HCT116 (cell line): Measurements from ENCODE around the gene GOLGA1. TPM values are rescaled to one million over a fixed set of nuclear protein-coding genes. Genes with fewer than 3 reads are reported as not detected.
A peak's percentile ranks its signal among the peaks of the same experiment; 100 is the strongest.

Experiments used
- ATAC-seq: fragments of 200-7000 bp; cut with Tn5 transposase; 2 replicates; pipeline ENCODE4 v1.9.1; 2020; ENCODE audit warnings: mild to moderate bottlenecking, moderate library complexity
- BruUV-seq: library from RNA; stranded (reverse); fragments of 400-500 nt; replicated peaks from 2 replicates; lab custom pipeline; 2021; lab: Mats Ljungman, UMichigan
- CTCF ChIA-PET: fragments of 300-600 bp; sonication (Branson Sonifier 250); formaldehyde crosslinking; loops from one replicate; lab custom pipeline; 2021; ENCODE audit warnings: antibody characterized with exemption; lab: Charles Lee
- POLR2A ChIA-PET: fragments of 300-600, 350-600 bp; sonication (Branson Sonifier 250); formaldehyde crosslinking; loops from one replicate; lab custom pipeline; 2021; ENCODE audit warnings: antibody characterized with exemption; lab: Charles Lee
- RAD21 ChIA-PET, 2 experiments: fragments of 300-600 bp; sonication (Branson Sonifier 250); formaldehyde crosslinking; loops; one replicate each; lab custom pipeline; 2023; ENCODE audit warnings: low total read pairs in 2 of 2; ENCODE audit not compliant: uncharacterized antibody in 2 of 2, unreplicated experiment in 2 of 2, low non-redundant PET in 1 of 2; lab: Charles Lee
- DNase-seq: peaks from one replicate; pipeline ENCODE4 v3.0.0-alpha.2; 2010; ENCODE audit warnings: low read depth, low spot score
- H2AFZ ChIP-seq: fragments of 200-600 bp; shearing (Covaris generic), sonication (generic); 2 replicates; pipeline ENCODE4 v1.6.1; 2017; ENCODE audit warnings: low read depth, mixed run types, mixed read lengths, antibody characterized with exemption, low read length; ENCODE audit not compliant: poor library complexity, severe bottlenecking
- H3K27ac ChIP-seq: 2 replicates; pipeline ENCODE4 v1.5.1; 2012; ENCODE audit warnings: low read depth, low read length
- H3K27me3 ChIP-seq: fragments of 200-600 bp; sonication (generic); 2 replicates; pipeline ENCODE4 v1.6.1; 2016; ENCODE audit warnings: mixed run types, low read length, mixed read lengths; ENCODE audit not compliant: insufficient read depth
- H3K36me3 ChIP-seq, 2 experiments: fragments of 200-500 bp in 1 of 2; fragments of 200-600 bp in 1 of 2; sonication (Bioruptor generic) in 1 of 2; sonication (generic) in 1 of 2; 2 replicates each; pipeline versions ENCODE4 v1.5.1 to v1.6.1; 2014 to 2016; ENCODE audit warnings: low read length in 2 of 2, inconsistent platforms in 1 of 2, mixed read lengths in 1 of 2, mixed run types in 1 of 2; ENCODE audit not compliant: insufficient read depth in 2 of 2, control insufficient read depth in 1 of 2
- H3K4me1 ChIP-seq, 2 experiments: fragments of 200-600 bp in 1 of 2; sonication (generic) in 1 of 2; 2 replicates each; pipeline versions ENCODE4 v1.5.1 to v1.6.1; 2012 to 2017; ENCODE audit warnings: low read length in 2 of 2, inconsistent platforms in 1 of 2, mild to moderate bottlenecking in 1 of 2, mixed read lengths in 1 of 2, mixed run types in 1 of 2, moderate library complexity in 1 of 2; ENCODE audit not compliant: insufficient read depth in 2 of 2, control insufficient read depth in 1 of 2
- H3K4me2 ChIP-seq: fragments of 200-600 bp; sonication (generic); 2 replicates; pipeline ENCODE4 v1.6.1; 2017; ENCODE audit warnings: mixed run types, low read length, mixed read lengths
- H3K4me3 ChIP-seq, 2 experiments: fragments of 200-600 bp in 1 of 2; sonication (generic) in 1 of 2; replicated peaks in 1 of 2; 2 replicates each; pipeline ENCODE4 v1.5.1; 2011 to 2016; ENCODE audit warnings: low read length in 2 of 2, control low read depth in 1 of 2, low read depth in 1 of 2, mild to moderate bottlenecking in 1 of 2, mixed read lengths in 1 of 2, mixed run types in 1 of 2
- H3K79me2 ChIP-seq: fragments of 200-600 bp; sonication (generic); 2 replicates; pipeline ENCODE4 v1.6.1; 2017; ENCODE audit warnings: mild to moderate bottlenecking, mixed run types, low read length, moderate library complexity, mixed read lengths; ENCODE audit not compliant: insufficient read depth
- H3K9ac ChIP-seq: fragments of 200-600 bp; sonication (generic); 2 replicates; pipeline ENCODE4 v1.6.1; 2016; ENCODE audit warnings: low read length, mixed read lengths
- H3K9me2 ChIP-seq: fragments of 200-600 bp; sonication (generic), shearing (Covaris generic); 2 replicates; pipeline ENCODE4 v1.6.1; 2017; ENCODE audit warnings: mixed run types, mild to moderate bottlenecking, moderate library complexity; ENCODE audit not compliant: insufficient read depth
- H3K9me3 ChIP-seq, 2 experiments: fragments of 200-500 bp in 1 of 2; fragments of 200-600 bp in 1 of 2; sonication (Bioruptor generic) in 1 of 2; sonication (generic) in 1 of 2; 2 replicates each; pipeline ENCODE4 v1.6.1; 2014 to 2017; ENCODE audit warnings: low read length in 2 of 2, mixed read lengths in 2 of 2, inconsistent platforms in 1 of 2, low read depth in 1 of 2, mild to moderate bottlenecking in 1 of 2, mixed run types in 1 of 2, moderate library complexity in 1 of 2; ENCODE audit not compliant: control insufficient read depth in 1 of 2, insufficient read depth in 1 of 2
- H4K20me1 ChIP-seq: fragments of 200-600 bp; sonication (generic), shearing (Covaris generic); 2 replicates; pipeline ENCODE4 v1.6.1; 2017; ENCODE audit warnings: mixed run types, mild to moderate bottlenecking, moderate library complexity; ENCODE audit not compliant: insufficient read depth
- CTCF ChIP-seq, 3 experiments: fragments of 200-600 bp in 1 of 3; sonication (generic) in 1 of 3; IDR thresholded peaks in 2 of 3; conservative IDR thresholded peaks in 1 of 3; 2 replicates each; pipeline ENCODE4 v1.5.1; 2012 to 2017; ENCODE audit warnings: low read depth in 2 of 3, low read length in 2 of 3, antibody characterized with exemption in 1 of 3, borderline replicate concordance in 1 of 3, control low read depth in 1 of 3, mild to moderate bottlenecking in 1 of 3, mixed read lengths in 1 of 3, mixed run types in 1 of 3, moderate library complexity in 1 of 3; ENCODE audit not compliant: insufficient read depth in 1 of 3
- ELF1 ChIP-seq: IDR thresholded peaks from 2 replicates; pipeline ENCODE4 v1.6.1; 2012; ENCODE audit warnings: low read depth, borderline replicate concordance
- POLR2AphosphoS5 ChIP-seq: IDR thresholded peaks from 2 replicates; pipeline ENCODE4 v1.6.1; 2011; ENCODE audit warnings: mild to moderate bottlenecking, low read depth, low read length, moderate library complexity
- RAD21 ChIP-seq: IDR thresholded peaks from 2 replicates; pipeline ENCODE4 v1.6.1; 2012; ENCODE audit warnings: low read depth, mild to moderate bottlenecking
- SRF ChIP-seq: IDR thresholded peaks from 2 replicates; pipeline ENCODE4 v1.6.1; 2012; ENCODE audit warnings: low read depth
- intact Hi-C: fragments of 100-400 bp; cut with micrococcal nuclease; formaldehyde crosslinking; loops from 2 replicates; pipeline ENCODE4 v1.10.0; 2022
- total RNA-seq: library from RNA; stranded (reverse); gene quantifications from one replicate; pipeline ENCODE4 v1.2.1, GENCODE V29; 2021; ENCODE audit not compliant: unreplicated experiment

The GOLGA1 gene
- total RNA-seq, 1 experiment from 2014 or later: 13.1 TPM

GRCh38 chr9:124859803-124860581 lies 80.9 kb downstream of the GOLGA1 start:
- peaks cover 33 to 46% of the 10 kb centered on the region in 2 experiments for H3K36me3 ChIP-seq
- no peaks in the 10 kb centered on the region for H3K9me2 ChIP-seq
- RAD21 ChIA-PET: no interaction called here
- H4K20me1 ChIP-seq: peaks cover 50% of the 10 kb centered on the region
- TF ChIP-seq ELF1: no peak
- TF ChIP-seq RAD21: no peak
- ATAC-seq (no peak), DNase-seq (no peak)
- intact Hi-C loops: loop anchor here (5.0 to 10.0 kb wide), 2 partner anchors 282 to 445 kb away; partner anchors contain the start of genes PSMB7 and SCAI
- peaks cover 19 to 57% of the 10 kb centered on the region in 2 experiments for H3K4me1 ChIP-seq
- POLR2A ChIA-PET: interaction anchor here (1.7 to 2.6 kb wide), 2 partner anchors 12 to 89 kb away, joined by 4 to 7 read pairs; partner anchors contain the start of gene NR6A1
- H3K27ac ChIP-seq: peak overlapping the region; percentile 96
- H3K9me3 ChIP-seq: no peaks in the 10 kb centered on the region
- CTCF ChIA-PET: interaction anchor here (11.7 kb wide), 1 partner anchor 86 kb away, joined by 601 read pairs; the partner anchor contains the start of genes NR6A1 and OLFML2A
- no peak overlapping the region for H2AFZ ChIP-seq
- peak overlapping the region; percentile 89 to 100 for H3K4me3 ChIP-seq
- no peaks in the 10 kb centered on the region for H3K27me3 ChIP-seq
- H3K4me2 ChIP-seq: peak overlapping the region; percentile 96
- peaks cover 43% of the 10 kb centered on the region for H3K79me2 ChIP-seq
- BruUV-seq: no TSS peak
- peak overlapping the region; percentile 92 for H3K9ac ChIP-seq

DNA sequence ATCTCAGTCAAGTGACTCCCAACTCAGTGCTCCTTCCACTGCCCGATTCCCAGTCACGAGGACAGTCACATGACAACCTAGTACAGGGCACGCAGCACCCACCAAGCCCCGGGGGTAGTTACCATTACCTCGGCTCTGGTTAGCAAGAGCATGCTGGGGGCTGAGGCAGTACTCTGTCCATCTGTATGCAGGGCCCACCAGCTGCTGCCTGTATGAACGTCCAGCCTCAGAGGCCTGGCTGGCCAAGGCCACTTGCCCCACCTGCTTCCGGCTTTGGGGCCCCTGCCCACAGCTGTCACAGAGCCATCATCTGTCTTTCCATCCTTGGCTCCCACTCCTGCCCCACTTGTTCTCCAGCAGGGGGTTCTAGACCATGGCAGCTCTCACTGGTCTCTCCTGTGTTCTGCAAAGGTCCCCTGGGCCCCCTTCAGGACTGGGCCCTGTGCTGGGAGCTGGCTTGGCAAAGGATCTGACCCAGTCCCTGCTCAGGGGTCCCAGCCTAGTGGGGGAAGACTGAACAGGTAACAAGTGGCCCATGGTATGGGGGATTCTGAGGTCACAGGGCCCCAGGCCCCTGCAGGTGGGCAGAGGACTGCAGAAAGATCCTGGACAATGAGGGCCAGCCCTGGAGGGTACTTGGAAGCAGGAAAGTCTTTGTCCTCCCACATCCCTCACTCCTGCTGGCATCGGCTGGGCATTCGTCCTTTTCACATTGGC lies 82.4 kb downstream of the GOLGA1 start:
- peaks cover 50% of the 10 kb centered on the region for H4K20me1 ChIP-seq

More for the DNA sequence above, 82.4 kb downstream of the GOLGA1 start:
- ATAC-seq: no peak
- peak overlapping the region; percentile 92; the same call in 1 of the 2 replicates for H3K9ac ChIP-seq
- H3K36me3 ChIP-seq: peaks cover 33 to 46% of the 10 kb centered on the region in 2 experiments
- peaks cover 43% of the 10 kb centered on the region for H3K79me2 ChIP-seq
- no peak overlapping the region for H2AFZ ChIP-seq
- no peak for DNase-seq
- RAD21 ChIA-PET: no interaction called here
- H3K27me3 ChIP-seq: no peaks in the 10 kb centered on the region
- BruUV-seq: no TSS peak
- CTCF ChIA-PET: interaction anchor here (0.9 to 11.7 kb wide), 3 partner anchors 12 to 84 kb away, joined by 3 to 601 read pairs (median 7); partner anchors contain the start of genes NR6A1 and OLFML2A
- POLR2A ChIA-PET: interaction anchor here (4.4 kb wide), 1 partner anchor 87 kb away, joined by 21 read pairs; the partner anchor contains the start of gene NR6A1
- intact Hi-C loops: loop anchor here (5.0 to 10.0 kb wide), 2 partner anchors 284 to 444 kb away; partner anchors contain the start of genes PSMB7 and SCAI
- H3K4me2 ChIP-seq: peak overlapping the region; percentile 96; the same call in 1 of the 2 replicates
- H3K9me3 ChIP-seq: no peaks in the 10 kb centered on the region
- TF ChIP-seq SRF: no peak
- peak; percentile 21; the same call in 1 of the 2 replicates for TF ChIP-seq POLR2AphosphoS5
- TF ChIP-seq CTCF (IDR thresholded peaks at IDR 0.05 in 2 of 3, conservative IDR thresholded peaks at IDR 0.05 in 1 of 3; ENCODE audit: borderline replicate concordance in 1 of 3, insufficient read depth in 1 of 3, low read depth in 2 of 3, low read length in 2 of 3): peak in 2 of 3 experiments; percentile 35 to 43; a peak in 3 of 6 replicates
- H3K4me3 ChIP-seq: no peak overlapping the region
- H3K27ac ChIP-seq: peak overlapping the region; percentile 25; the same call in 1 of the 2 replicates
- H3K4me1 ChIP-seq: peaks cover 14 to 52% of the 10 kb centered on the region in 2 experiments
- no peaks in the 10 kb centered on the region for H3K9me2 ChIP-seq
